Kidney (tissue), 14 donors: ENCODE results near the gene CCNJL. TPM values are rescaled to one million over a fixed set of nuclear protein-coding genes. Genes with fewer than 3 reads are reported as not detected.

Experiments
- DNase-seq, 5 donors: peaks; one replicate each; pipeline ENCODE4 v3.0.0-alpha.2; 2013 to 2020
- FAIRE-seq: peaks from 2 replicates; lab custom pipeline; 2012; peaks lifted over from hg19 to GRCh38; lab: Jason Lieb, UNC
- H3K27ac ChIP-seq, 2 donors: one replicate each; pipeline ENCODE4 v1.7.0; 2013; ENCODE audit warnings: low read depth in 2 of 2, low read length in 2 of 2, inconsistent platforms in 1 of 2
- H3K27me3 ChIP-seq: one replicate; pipeline ENCODE4 v1.7.1; 2013; ENCODE audit warnings: low read length, inconsistent platforms; ENCODE audit not compliant: control insufficient read depth, insufficient read depth
- H3K36me3 ChIP-seq, 3 donors: one replicate each; pipeline versions ENCODE4 v1.7.0 to v1.7.1; 2013; ENCODE audit warnings: low read length in 3 of 3, control low read depth in 1 of 3, inconsistent platforms in 1 of 3; ENCODE audit not compliant: insufficient read depth in 3 of 3, control insufficient read depth in 2 of 3
- H3K4me1 ChIP-seq, 3 donors: one replicate each; pipeline versions ENCODE4 v1.7.0 to v1.7.1; 2013; ENCODE audit warnings: low read length in 3 of 3, inconsistent platforms in 1 of 3, low read depth in 1 of 3; ENCODE audit not compliant: control insufficient read depth in 2 of 3, insufficient read depth in 2 of 3
- H3K4me3 ChIP-seq, 3 donors: one replicate each; pipeline versions ENCODE4 v1.7.0 to v1.8.1; 2013; ENCODE audit warnings: low read length in 3 of 3, control low read depth in 1 of 3, inconsistent platforms in 1 of 3
- H3K9ac ChIP-seq, 3 donors: one replicate each; pipeline versions ENCODE4 v1.7.0 to v1.7.1; 2013; ENCODE audit warnings: low read length in 3 of 3, control low read depth in 1 of 3, inconsistent platforms in 1 of 3
- H3K9me3 ChIP-seq, 3 donors: one replicate each; pipeline versions ENCODE4 v1.7.0 to v1.7.1; 2013; ENCODE audit warnings: low read length in 3 of 3, control low read depth in 1 of 3, inconsistent platforms in 1 of 3; ENCODE audit not compliant: control insufficient read depth in 2 of 3, insufficient read depth in 1 of 3
- intact Hi-C: fragments of 100-400 bp; cut with DNase I; formaldehyde crosslinking; loops from one replicate; pipeline ENCODE4 v1.11.1; 2022
- polyA plus RNA-seq: library from polyadenylated mRNA; stranded (reverse); fragments of 350-450 nt; fragmentation: Illumina TruSeq; extraction: RNeasy Lipid Tissue Mini Kit (QIAGEN cat#74804); gene quantifications from one replicate; pipeline ENCODE4 v1.2.3, GENCODE V29; 2014; ENCODE audit warnings: low read depth, low replicate concordance; ENCODE audit not compliant: insufficient read depth
- total RNA-seq: library from RNA; stranded (reverse); fragmentation: NEBNext Ultra II Directional; extraction: Animal tissue kit (Norgen Biotek cat#: 25700); gene quantifications from one replicate; pipeline ENCODE4 v1.2.1, GENCODE V29; 2021
- TF ChIP-seq, protein P1 (sequence below): IDR thresholded peaks from 3 replicates; pipeline ENCODE4 v1.5.1; 2012; ENCODE audit warnings: mild to moderate bottlenecking, moderate library complexity, borderline replicate concordance; ENCODE audit not compliant: insufficient read depth; ENCODE audit errors: extremely low read depth
- donor health status: control.
- donor health status: control.
- donor health status: control.
- donor health status: control.
- donor health status: control.
- donor health status: DM: yes; HTN: yes; CAD: no.
- donor health status: Normal renal cell carcinoma (clear cell type).

The CCNJL gene
- total and polyA plus RNA-seq, 2 donors from 2014 or later, result 1.6 to 3.8 TPM

DNA sequence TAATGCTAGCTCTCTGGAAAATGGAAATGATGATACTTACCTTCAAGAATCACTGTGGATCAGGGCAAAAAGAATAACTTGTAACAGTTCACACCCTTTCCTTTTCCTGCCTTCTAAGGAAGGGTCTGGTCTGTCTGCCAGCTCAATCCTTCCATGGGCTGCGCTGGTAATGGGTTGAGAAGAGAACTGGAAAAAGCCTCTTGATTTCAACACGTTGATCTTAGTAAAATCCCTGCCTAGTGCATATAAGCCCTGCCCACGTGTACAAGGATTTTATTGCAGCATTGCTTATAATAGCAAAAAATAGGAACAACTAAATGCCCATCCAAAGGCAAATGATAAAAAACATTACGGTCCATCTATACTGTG is 37.6 kb upstream of the CCNJL start:
- Histone ChIP-seq H3K4me1 (peaks cover 0 to 3% (median 0%) of the 10 kb centered on the region in 3 donors), H3K27ac (no peak overlapping the region), H3K27me3 (no peaks in the 10 kb centered on the region), H3K9ac (no peak overlapping the region), H3K9me3 (no peaks in the 10 kb centered on the region), H3K36me3 (no peaks in the 10 kb centered on the region), H3K4me3 (no peak overlapping the region)
- intact Hi-C loops, result loop anchor here (5.0 kb wide), 1 partner anchor 153 kb away; no protein-coding TSS in a partner anchor
- TF ChIP-seq, protein P1, sequence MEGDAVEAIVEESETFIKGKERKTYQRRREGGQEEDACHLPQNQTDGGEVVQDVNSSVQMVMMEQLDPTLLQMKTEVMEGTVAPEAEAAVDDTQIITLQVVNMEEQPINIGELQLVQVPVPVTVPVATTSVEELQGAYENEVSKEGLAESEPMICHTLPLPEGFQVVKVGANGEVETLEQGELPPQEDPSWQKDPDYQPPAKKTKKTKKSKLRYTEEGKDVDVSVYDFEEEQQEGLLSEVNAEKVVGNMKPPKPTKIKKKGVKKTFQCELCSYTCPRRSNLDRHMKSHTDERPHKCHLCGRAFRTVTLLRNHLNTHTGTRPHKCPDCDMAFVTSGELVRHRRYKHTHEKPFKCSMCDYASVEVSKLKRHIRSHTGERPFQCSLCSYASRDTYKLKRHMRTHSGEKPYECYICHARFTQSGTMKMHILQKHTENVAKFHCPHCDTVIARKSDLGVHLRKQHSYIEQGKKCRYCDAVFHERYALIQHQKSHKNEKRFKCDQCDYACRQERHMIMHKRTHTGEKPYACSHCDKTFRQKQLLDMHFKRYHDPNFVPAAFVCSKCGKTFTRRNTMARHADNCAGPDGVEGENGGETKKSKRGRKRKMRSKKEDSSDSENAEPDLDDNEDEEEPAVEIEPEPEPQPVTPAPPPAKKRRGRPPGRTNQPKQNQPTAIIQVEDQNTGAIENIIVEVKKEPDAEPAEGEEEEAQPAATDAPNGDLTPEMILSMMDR, result no peak
- FAIRE-seq (no peak), DNase-seq (no peak)

DNA sequence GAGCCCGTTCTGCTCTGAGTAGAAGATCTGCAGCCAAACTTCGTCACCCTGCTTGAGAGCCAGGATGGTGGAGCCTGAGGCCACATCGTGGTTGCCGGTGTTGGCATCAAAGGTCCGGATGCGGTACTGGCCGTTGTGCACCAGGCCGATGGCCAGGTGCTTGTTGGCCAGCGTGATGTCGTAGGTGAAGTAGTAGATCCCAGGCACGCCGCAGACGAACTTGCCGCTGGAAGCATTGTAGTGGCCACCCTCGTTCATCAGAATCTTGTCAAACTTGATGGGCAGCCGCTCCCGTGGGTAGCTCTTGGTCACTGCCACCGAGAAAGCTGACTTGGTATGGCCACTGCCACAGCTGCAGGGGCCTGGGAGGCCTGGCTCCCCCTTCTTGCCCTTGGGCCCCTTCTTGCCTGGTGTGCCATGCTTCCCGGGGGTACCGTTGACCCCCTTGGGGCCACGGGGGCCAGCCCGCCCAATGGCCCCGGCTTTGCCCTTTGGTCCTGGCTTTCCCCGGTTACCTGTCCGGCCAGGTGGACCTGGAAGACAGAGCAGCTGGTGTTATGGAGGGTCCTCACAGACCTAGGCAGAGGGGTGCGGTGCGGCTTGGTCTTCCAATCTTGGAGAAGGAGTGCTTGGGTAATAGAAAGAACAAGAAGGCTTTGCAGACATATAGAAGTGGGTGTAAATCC is 37.0 kb upstream of the CCNJL start:
- no peak overlapping the region for H3K27ac ChIP-seq
- FAIRE-seq (no peak), DNase-seq (no peak)
- no peaks in the 10 kb centered on the region for H3K27me3 ChIP-seq
- H3K4me1 ChIP-seq, result peaks cover 0 to 3% (median 0%) of the 10 kb centered on the region in 3 donors
- H3K36me3 ChIP-seq, result no peaks in the 10 kb centered on the region
- H3K4me3 ChIP-seq, result no peak overlapping the region
- H3K9me3 ChIP-seq, result no peaks in the 10 kb centered on the region
- H3K9ac ChIP-seq, result no peak overlapping the region
- TF ChIP-seq, protein P1, result no peak
- intact Hi-C loops, result loop anchor here (5.0 kb wide), 1 partner anchor 152 kb away; no protein-coding TSS in a partner anchor

DNA sequence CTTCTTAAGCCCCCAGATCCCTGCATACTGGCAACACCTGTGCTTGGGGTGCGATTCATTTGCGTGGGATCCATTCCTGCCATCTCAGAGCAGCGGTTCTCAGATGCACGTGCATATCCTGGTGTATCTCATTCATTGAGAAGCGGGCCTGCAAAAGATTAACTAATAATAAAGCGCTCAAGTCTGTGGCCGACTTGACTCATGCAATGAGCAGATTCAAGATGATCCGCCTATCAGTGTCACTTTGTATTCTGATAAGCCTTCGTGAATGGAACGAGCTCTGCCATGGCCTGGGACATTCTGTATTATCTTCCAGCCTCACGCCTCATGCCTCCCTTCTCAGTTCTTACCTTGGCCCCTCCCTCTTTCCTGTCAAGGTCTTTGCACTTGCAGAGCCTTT is 35.7 kb upstream of the CCNJL start:
- intact Hi-C loops, result loop anchor here (5.0 kb wide), 1 partner anchor 151 kb away; no protein-coding TSS in a partner anchor
- H3K9ac ChIP-seq, result no peak overlapping the region
- TF ChIP-seq, protein P1, result no peak
- H3K27me3 ChIP-seq, result no peaks in the 10 kb centered on the region
- peaks cover 0 to 3% (median 0%) of the 10 kb centered on the region in 3 donors for H3K4me1 ChIP-seq
- no peaks in the 10 kb centered on the region for H3K36me3 ChIP-seq
- FAIRE-seq (no peak), DNase-seq (no peak)
- H3K9me3 ChIP-seq, result no peaks in the 10 kb centered on the region
- no peak overlapping the region for H3K27ac ChIP-seq
- H3K4me3 ChIP-seq, result no peak overlapping the region

DNA sequence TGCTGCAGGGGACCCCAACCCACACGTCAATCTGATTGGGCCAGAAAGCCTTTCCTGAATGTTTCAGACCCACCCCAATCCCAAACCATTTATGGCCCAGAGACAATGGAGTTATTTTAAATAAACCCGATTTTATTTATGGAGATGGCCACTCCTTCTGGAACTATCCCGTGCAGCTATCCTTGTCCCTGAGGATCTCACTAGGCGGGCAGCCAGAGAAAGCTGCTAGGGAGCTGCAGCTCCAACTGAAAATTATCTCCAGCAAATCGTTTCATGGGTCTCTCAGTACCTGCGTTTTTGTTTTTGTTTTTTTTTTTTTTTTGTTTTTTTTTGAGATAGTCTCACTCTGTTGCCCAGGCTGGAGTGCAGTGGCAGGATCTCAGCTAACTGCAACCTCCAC is 35.1 kb upstream of the CCNJL start:
- Histone ChIP-seq H3K4me1 (peaks cover 0 to 3% (median 0%) of the 10 kb centered on the region in 3 donors), H3K36me3 (no peaks in the 10 kb centered on the region), H3K9me3 (no peaks in the 10 kb centered on the region), H3K27me3 (no peaks in the 10 kb centered on the region), H3K27ac (no peak overlapping the region), H3K9ac (no peak overlapping the region), H3K4me3 (no peak overlapping the region)
- DNase-seq, result no peak
- intact Hi-C loops, result loop anchor here (5.0 kb wide), 1 partner anchor 150 kb away; no protein-coding TSS in a partner anchor
- FAIRE-seq, result no peak
- TF ChIP-seq, protein P1, result no peak
